Measurements from ENCODE around the gene MYCN.

- TF ChIP-seq TARDBP (IDR thresholded peaks at IDR 0.05) (no peak), ELF4 (IDR thresholded peaks at IDR 0.05) (no peak), BHLHE40 (IDR thresholded peaks at IDR 0.05; ENCODE audit: borderline replicate concordance) (no peak), SUZ12 (IDR thresholded peaks at IDR 0.05) (no peak), FOXK2 (IDR thresholded peaks at IDR 0.05) (no peak), ARNT (IDR thresholded peaks at IDR 0.05) (no peak)
These were observed 48.0 kb upstream of the MYCN start for GRCh38 chr2:15892151-15892880.
